Anterior cingulate cortex (tissue), 58 donors: ENCODE results near the gene DOCK7.
"Not testable (repeated sequence)": the region's sequence is repeated elsewhere in the genome, so short reads cannot be mapped to it uniquely, and the experiment has no call there.

Experiments used
- DNase-seq, 58 donors: peaks; one replicate each; lab custom pipeline; 2025; lab: John Stamatoyannopoulos, UW

DOCK7 gene, protein sequence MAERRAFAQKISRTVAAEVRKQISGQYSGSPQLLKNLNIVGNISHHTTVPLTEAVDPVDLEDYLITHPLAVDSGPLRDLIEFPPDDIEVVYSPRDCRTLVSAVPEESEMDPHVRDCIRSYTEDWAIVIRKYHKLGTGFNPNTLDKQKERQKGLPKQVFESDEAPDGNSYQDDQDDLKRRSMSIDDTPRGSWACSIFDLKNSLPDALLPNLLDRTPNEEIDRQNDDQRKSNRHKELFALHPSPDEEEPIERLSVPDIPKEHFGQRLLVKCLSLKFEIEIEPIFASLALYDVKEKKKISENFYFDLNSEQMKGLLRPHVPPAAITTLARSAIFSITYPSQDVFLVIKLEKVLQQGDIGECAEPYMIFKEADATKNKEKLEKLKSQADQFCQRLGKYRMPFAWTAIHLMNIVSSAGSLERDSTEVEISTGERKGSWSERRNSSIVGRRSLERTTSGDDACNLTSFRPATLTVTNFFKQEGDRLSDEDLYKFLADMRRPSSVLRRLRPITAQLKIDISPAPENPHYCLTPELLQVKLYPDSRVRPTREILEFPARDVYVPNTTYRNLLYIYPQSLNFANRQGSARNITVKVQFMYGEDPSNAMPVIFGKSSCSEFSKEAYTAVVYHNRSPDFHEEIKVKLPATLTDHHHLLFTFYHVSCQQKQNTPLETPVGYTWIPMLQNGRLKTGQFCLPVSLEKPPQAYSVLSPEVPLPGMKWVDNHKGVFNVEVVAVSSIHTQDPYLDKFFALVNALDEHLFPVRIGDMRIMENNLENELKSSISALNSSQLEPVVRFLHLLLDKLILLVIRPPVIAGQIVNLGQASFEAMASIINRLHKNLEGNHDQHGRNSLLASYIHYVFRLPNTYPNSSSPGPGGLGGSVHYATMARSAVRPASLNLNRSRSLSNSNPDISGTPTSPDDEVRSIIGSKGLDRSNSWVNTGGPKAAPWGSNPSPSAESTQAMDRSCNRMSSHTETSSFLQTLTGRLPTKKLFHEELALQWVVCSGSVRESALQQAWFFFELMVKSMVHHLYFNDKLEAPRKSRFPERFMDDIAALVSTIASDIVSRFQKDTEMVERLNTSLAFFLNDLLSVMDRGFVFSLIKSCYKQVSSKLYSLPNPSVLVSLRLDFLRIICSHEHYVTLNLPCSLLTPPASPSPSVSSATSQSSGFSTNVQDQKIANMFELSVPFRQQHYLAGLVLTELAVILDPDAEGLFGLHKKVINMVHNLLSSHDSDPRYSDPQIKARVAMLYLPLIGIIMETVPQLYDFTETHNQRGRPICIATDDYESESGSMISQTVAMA (N-terminal part only)

GRCh38 chr1:62687903-62688686 lies at the start of gene DOCK7:
Gene DOCK7, minus strand, starts transcription at chr1:62688386. Its CDS starts 122 bp downstream, at chr1:62688264.
- DNase-seq = peak in 55 of 58 donors; percentile 12 to 82 (median 62)

DNA sequence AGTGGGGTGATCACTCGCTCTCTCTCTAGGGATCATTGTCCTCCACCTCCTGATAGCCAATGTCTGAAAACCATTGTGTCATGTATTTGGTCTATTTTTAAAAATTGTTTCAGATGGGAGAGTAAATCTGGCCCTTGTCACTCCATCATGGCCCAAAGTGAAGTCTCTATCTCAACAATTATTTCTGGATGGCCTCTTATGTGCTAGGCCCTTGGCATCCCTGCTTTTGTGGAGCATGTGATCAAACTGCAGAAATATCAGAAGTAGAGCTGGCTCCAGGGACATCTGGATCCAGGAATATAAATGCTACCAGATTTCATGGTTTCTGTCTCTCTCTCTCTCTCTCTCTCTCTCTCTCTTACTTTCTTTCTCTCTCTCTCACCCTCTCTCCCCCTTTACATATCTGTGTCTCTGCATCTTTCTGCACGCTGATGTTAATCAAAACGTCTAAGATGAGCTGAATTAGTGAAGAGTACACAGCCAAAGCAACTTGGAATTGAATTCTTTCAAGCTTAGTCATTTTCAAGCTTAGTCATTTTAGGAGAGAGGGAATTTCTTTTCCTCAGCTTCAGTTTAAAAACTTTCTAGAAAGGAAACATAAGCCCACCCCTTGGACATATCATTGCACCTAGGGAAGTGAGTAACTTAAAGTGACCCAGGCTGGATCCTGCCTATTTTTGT lies 47.4 kb upstream of the DOCK7 start:
- DNase-seq = no peak

GRCh38 chr1:62732331-62732730 lies 44.1 kb upstream of the DOCK7 start:
- DNase-seq = no peak

DNA sequence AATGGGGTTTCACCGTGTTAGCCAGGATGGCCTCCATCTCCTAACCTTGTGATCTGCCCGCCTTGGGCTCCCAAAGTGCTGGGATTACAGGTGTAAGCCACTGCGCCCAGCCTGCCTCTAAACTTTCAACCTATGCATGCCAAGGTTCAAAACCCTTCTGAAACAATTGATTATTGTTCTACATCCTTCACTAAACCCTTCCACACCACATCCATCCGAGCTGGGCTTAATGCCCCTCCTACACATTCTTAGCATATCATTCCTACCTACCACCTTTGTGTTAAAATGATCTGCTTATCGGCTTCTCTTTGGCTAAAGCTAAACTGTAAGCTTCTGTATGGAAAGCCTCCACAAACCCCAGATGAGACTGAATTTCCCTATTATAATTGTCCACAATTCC lies 40.8 kb upstream of the DOCK7 start:
- DNase-seq = no peak

GRCh38 chr1:62727656-62728407 lies 39.6 kb upstream of the DOCK7 start:
- peak in 1 of 58 donors; percentile 1 for DNase-seq

DNA sequence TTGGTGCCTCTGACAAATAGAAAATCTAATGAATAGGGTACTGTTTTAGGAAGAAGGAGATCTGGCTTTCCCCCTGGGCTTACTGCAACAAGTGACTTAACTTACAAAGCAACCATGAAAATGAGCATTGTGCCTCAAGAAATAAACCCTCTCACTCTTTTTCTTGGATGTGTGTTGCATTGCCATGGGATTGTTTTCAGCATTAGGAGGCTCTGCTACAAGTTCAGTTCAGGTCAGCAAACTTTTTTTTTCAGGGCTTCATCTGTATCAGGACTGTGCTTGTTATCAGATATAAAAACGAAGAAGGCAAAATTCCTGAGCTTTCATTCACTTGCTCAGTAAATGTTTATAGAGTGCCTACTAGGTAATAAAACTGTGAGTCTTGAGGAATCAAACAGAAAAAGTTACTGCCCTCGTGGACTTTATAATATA lies 37.8 kb upstream of the DOCK7 start:
- DNase-seq = peak in 1 of 58 donors; percentile 27

- peak in 9 of 58 donors; percentile 2 to 69 (median 6) for DNase-seq
Measured at GRCh38 chr1:62725255-62725654, 37.1 kb upstream of the DOCK7 start.

DNA sequence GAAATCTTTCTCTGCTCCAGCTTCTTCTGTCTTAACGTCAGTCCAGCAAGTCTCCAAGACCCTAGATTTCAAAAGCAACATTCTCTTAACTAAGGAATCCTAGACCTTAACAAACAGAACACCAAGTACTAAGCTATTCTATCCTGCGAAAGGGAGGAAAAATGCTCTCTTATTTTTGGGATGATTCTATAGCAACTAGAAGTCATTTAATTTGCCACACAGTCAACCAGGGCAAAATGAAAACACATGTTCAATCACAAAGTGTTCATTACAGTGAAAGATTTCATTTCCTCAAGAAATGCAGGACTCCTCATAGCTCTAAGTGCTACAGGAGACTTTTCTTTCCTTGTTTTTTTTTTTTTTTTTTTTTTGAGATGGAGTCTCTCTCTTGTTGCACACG lies 36.2 kb upstream of the DOCK7 start:
- no peak for DNase-seq

GRCh38 chr1:62723883-62724282 lies 35.7 kb upstream of the DOCK7 start:
- DNase-seq = no peak

- DNase-seq = no peak
Measured at GRCh38 chr1:62722796-62723195, 34.6 kb upstream of the DOCK7 start.

GRCh38 chr1:62720946-62721554 lies 32.9 kb upstream of the DOCK7 start:
- DNase-seq = no peak

- DNase-seq = not testable (repeated sequence)
Measured at GRCh38 chr1:62718400-62718799, 30.2 kb upstream of the DOCK7 start.

GRCh38 chr1:62717483-62717882 lies 29.3 kb upstream of the DOCK7 start:
- no peak for DNase-seq

DNA sequence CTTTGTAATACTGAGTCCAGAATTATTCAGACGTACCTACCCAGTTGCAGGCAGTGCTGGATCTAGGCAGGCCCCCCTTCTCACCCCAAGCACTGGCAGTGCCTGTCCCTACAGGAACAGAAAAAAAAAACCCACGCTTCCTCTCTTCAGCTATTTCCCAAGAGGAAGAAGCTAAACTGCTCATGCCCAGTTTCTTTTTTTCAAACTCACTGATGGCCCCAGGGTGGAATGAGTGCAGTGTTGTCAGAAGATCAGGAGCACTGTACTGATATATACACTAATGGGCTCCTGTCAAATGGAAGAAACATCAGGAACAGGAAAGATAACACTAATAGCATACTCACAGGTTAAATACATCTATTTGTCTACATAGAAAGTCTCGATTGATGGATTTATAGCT lies 28.2 kb upstream of the DOCK7 start:
- DNase-seq = no peak

DNA sequence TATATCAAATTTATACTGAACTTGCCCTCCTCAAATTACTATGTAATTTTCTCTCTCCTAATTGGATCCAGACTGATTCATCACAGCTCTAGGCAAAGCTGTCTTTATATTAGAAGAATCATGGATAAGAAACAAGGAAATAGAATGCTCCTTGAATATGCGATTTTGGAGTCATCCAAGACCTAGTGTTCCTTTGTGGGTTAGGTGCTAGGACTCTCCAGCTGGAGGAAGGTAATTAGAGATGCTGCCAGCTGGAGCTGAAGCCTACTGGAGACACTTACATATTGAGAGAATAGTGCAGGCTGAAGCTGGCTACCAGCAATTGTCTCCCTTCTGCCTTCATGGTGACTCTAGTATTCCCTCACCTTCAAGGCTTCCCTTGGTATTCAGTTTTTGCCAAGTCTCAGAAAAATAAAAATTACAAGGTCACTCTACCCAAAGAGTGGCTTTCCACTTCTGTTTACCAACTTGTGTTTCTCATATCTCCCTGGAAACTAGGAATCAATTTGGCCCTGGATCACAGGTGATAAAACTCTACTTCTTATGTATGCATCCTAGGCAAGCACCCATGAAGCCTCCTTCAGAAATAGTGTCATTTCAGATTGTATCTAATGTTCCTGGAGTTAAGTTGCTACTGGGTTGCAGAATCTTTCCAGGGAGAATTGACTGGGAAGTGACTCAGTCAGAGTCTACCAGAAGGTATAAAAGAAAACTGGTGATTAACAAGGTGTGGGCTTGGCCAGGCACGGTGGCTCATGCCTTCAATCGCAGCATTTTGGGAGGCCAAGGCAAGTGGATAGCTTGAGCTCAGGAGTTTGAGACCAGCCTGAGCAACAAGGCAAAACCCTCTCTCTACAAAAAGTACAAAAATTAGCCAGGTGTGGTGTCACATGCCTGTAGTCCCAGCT lies 24.4 kb upstream of the DOCK7 start:
- peak in 4 of 58 donors; percentile 1 to 46 (median 6) for DNase-seq

DNA sequence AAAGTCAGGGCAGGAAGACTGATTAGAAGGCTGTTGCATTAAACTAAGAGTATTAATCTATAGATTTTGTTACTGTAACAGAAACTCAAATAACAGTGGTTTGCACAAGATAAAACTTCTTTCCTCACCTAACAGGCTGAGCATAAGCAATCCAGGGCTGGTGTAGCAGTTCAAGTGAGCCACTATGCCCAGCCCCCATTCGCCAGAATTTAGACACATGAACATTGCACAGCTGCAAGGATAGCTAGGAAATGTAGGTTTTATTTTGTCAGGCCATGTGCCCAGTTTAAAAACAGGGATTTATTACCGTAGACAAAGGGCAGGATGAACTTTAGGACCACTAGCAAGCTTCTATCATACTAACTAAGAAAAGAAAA lies 19.5 kb upstream of the DOCK7 start:
- DNase-seq = no peak
